Upper lobe of left lung (tissue), 6 donors: ENCODE measurements around the gene RPS6KA2. TPM values are rescaled to one million over a fixed set of nuclear protein-coding genes. Genes with fewer than 3 reads are reported as not detected.
A peak's percentile ranks its signal among the peaks of the same experiment; 100 is the strongest.

ENCODE experiments used
- ATAC-seq, 2 donors: fragments of 200-7000 bp; cut with Tn5 transposase; one replicate each; pipeline ENCODE4 v1.9.1; 2022; ENCODE audit warnings: mild to moderate bottlenecking in 2 of 2, moderate library complexity in 2 of 2; ENCODE audit not compliant: low FRiP score in 2 of 2
- DNase-seq, 2 donors: peaks; one replicate each; pipeline ENCODE4 v3.0.0-alpha.2; 2019 to 2020
- H3K27ac ChIP-seq, 4 donors: fragments of 200-600 bp; sonication (generic); one replicate each; pipeline ENCODE4 v1.5.1; 2016 to 2019
- H3K27me3 ChIP-seq, 4 donors: fragments of 200-600 bp; sonication (generic); one replicate each; pipeline ENCODE4 v1.5.1; 2017 to 2019
- H3K36me3 ChIP-seq, 4 donors: fragments of 200-600 bp; sonication (generic); one replicate each; pipeline ENCODE4 v1.5.1; 2016 to 2019
- H3K4me1 ChIP-seq, 4 donors: fragments of 200-600 bp; sonication (generic); one replicate each; pipeline ENCODE4 v1.5.1; 2018 to 2019
- H3K4me3 ChIP-seq, 4 donors: fragments of 200-600 bp; sonication (generic); one replicate each; pipeline ENCODE4 v1.5.1; 2017 to 2019; ENCODE audit warnings: mild to moderate bottlenecking in 2 of 4, moderate library complexity in 1 of 4
- H3K9me3 ChIP-seq, 4 donors: fragments of 200-600 bp; sonication (generic); one replicate each; pipeline ENCODE4 v1.5.1; 2018 to 2019
- EP300 ChIP-seq, 4 donors: sonication (generic); formaldehyde crosslinking; IDR thresholded peaks; one replicate each; pipeline ENCODE4 v1.5.1; 2017; ENCODE audit warnings: antibody characterized with exemption in 4 of 4, control low read depth in 2 of 4
- POLR2A ChIP-seq, 4 donors: fragments of 450-650 bp; IDR thresholded peaks; one replicate each; pipeline ENCODE4 v1.5.1; 2016 to 2017; ENCODE audit warnings: antibody characterized with exemption in 4 of 4, mild to moderate bottlenecking in 2 of 4
- POLR2AphosphoS5 ChIP-seq, 2 donors: sonication (generic); formaldehyde crosslinking; IDR thresholded peaks; one replicate each; pipeline ENCODE4 v1.5.1; 2017; ENCODE audit warnings: antibody characterized with exemption in 2 of 2
- WGBS, 2 donors: methylation state at CpG; one replicate each; pipeline ENCODE4 v1.1.5; 2017 to 2018; 5-methylcytosine and 5-hydroxymethylcytosine counted together
- total RNA-seq, 6 donors: library from RNA; depleted of rRNA in 4 of 6; stranded (reverse); fragments of >200 nt in 4 of 6; gene quantifications; one replicate each; pipeline versions ENCODE4 v1.1.0 to v1.2.1, GENCODE V29; 2016 to 2021
- TF ChIP-seq, protein P1 (sequence below), 6 experiments: fragments of 450-650 bp in 4 of 6; fragments of 200-600 bp in 2 of 6; sonication (generic) in 2 of 6; IDR thresholded peaks; one replicate each; pipeline ENCODE4 v1.5.1; 2016 to 2019; ENCODE audit warnings: antibody characterized with exemption in 6 of 6
- donor health status: DM: no; HTN: no; CAD: no; lungs with moderate emphysema.
- donor health status: DM: no; HTN: yes; CAD: no; lungs with severe emphysema.

RPS6KA2 gene
- total RNA-seq, 6 donors from 2014 or later: 101 to 233 (median 168) TPM

- H3K27me3 ChIP-seq: no peaks in the 10 kb centered on the region
- peaks cover 21 to 55% (median 39%) of the 10 kb centered on the region in 4 donors for H3K4me1 ChIP-seq
- H3K4me3 ChIP-seq: no peak overlapping the region
- H3K36me3 ChIP-seq: peaks cover 0 to 10% (median 4%) of the 10 kb centered on the region in 4 donors
- H3K27ac ChIP-seq: no peak overlapping the region
- TF ChIP-seq, protein P1, sequence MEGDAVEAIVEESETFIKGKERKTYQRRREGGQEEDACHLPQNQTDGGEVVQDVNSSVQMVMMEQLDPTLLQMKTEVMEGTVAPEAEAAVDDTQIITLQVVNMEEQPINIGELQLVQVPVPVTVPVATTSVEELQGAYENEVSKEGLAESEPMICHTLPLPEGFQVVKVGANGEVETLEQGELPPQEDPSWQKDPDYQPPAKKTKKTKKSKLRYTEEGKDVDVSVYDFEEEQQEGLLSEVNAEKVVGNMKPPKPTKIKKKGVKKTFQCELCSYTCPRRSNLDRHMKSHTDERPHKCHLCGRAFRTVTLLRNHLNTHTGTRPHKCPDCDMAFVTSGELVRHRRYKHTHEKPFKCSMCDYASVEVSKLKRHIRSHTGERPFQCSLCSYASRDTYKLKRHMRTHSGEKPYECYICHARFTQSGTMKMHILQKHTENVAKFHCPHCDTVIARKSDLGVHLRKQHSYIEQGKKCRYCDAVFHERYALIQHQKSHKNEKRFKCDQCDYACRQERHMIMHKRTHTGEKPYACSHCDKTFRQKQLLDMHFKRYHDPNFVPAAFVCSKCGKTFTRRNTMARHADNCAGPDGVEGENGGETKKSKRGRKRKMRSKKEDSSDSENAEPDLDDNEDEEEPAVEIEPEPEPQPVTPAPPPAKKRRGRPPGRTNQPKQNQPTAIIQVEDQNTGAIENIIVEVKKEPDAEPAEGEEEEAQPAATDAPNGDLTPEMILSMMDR (IDR thresholded peaks at IDR 0.05): no peak
- TF ChIP-seq EP300 (IDR thresholded peaks at IDR 0.05) (no peak), POLR2A (IDR thresholded peaks at IDR 0.05) (no peak), POLR2AphosphoS5 (IDR thresholded peaks at IDR 0.05) (no peak)
- DNase-seq (no peak), ATAC-seq (no peak)
- H3K9me3 ChIP-seq: peaks cover 0 to 3% (median 0%) of the 10 kb centered on the region in 4 donors
- WGBS, 2 donors: 82 to 100% methylated on average over 1 of the region's 1 CpG
These were observed 67.4 kb downstream of the RPS6KA2 start for GRCh38 chr6:166559662-166560061.

- H3K27ac ChIP-seq: no peak overlapping the region
- H3K9me3 ChIP-seq: peaks cover 0 to 3% (median 0%) of the 10 kb centered on the region in 4 donors
- peaks cover 0 to 7% (median under 1%) of the 10 kb centered on the region in 4 donors for H3K36me3 ChIP-seq
- peaks cover 25 to 59% (median 42%) of the 10 kb centered on the region in 4 donors for H3K4me1 ChIP-seq
- H3K27me3 ChIP-seq: no peaks in the 10 kb centered on the region
- DNase-seq (no peak), ATAC-seq (no peak)
- TF ChIP-seq EP300 (IDR thresholded peaks at IDR 0.05) (no peak), POLR2AphosphoS5 (IDR thresholded peaks at IDR 0.05) (no peak), POLR2A (IDR thresholded peaks at IDR 0.05) (no peak)
- TF ChIP-seq, protein P1 (IDR thresholded peaks at IDR 0.05): no peak
- WGBS, 2 donors: 90% methylated on average over 5 of the region's 5 CpGs
- H3K4me3 ChIP-seq: no peak overlapping the region
These were observed 67.8 kb downstream of the RPS6KA2 start for GRCh38 chr6:166559211-166559610.

- ATAC-seq: no peak
- H3K27me3 ChIP-seq: no peaks in the 10 kb centered on the region
- peaks cover 26 to 60% (median 43%) of the 10 kb centered on the region in 4 donors for H3K4me1 ChIP-seq
- peak overlapping the region; percentile 40 to 91 (median 83) for H3K27ac ChIP-seq
- H3K4me3 ChIP-seq: no peak overlapping the region
- H3K36me3 ChIP-seq: peaks cover 0 to 5% (median 0%) of the 10 kb centered on the region in 4 donors
- H3K9me3 ChIP-seq: peaks cover 0 to 3% (median 0%) of the 10 kb centered on the region in 4 donors
- no peak for DNase-seq
- TF ChIP-seq POLR2AphosphoS5 (IDR thresholded peaks at IDR 0.05): no peak
- TF ChIP-seq, protein P1 (IDR thresholded peaks at IDR 0.05): no peak
- no peak for TF ChIP-seq POLR2A (IDR thresholded peaks at IDR 0.05)
- TF ChIP-seq EP300 (IDR thresholded peaks at IDR 0.05): no peak
- 91 to 92% methylated on average over 11 of the region's 12 CpGs for WGBS, 2 donors
These were observed 68.7 kb downstream of the RPS6KA2 start for GRCh38 chr6:166558156-166559005.

DNA sequence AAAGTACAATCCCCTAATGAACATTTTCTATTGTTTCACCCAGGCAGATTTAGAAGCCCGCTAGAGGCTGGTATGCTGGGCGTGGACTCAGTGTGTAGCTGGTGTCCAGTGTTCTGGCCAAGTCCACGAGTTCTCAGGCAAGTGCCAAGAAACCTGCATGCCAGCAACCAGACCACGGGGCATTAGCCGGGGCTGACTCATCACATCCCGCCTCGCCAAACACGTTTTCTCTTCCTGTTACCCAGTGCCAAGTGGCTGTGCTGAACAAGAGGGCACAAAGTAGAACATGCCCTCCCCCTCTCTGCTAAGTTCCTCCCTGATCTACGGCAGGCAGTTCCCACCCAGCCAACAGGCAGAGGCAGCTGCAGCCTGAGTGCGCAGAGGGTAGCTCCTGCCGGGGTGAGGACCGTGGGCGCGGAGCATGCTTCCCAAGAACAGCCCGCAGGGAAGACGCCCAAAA, 70.2 kb downstream of the RPS6KA2 start:
- DNase-seq: peak; percentile 75 to 97

More for the DNA sequence above, 70.2 kb downstream of the RPS6KA2 start:
- TF ChIP-seq POLR2A (IDR thresholded peaks at IDR 0.05) (peak in 2 of 4 donors; percentile 14 to 70), POLR2AphosphoS5 (IDR thresholded peaks at IDR 0.05) (peak; percentile 93 to 97), EP300 (IDR thresholded peaks at IDR 0.05) (peak; percentile 14 to 99 (median 70))
- TF ChIP-seq, protein P1 (IDR thresholded peaks at IDR 0.05): no peak
- H3K27me3 ChIP-seq: no peaks in the 10 kb centered on the region
- H3K4me1 ChIP-seq: peaks cover 26 to 51% (median 38%) of the 10 kb centered on the region in 4 donors
- 23 to 37% methylated on average over 9 to 16 of the region's 16 CpGs for WGBS, 2 donors
- peaks cover 0 to 3% (median 0%) of the 10 kb centered on the region in 4 donors for H3K9me3 ChIP-seq
- peak; percentile 87 to 96 for ATAC-seq
- no peak overlapping the region for H3K4me3 ChIP-seq
- H3K36me3 ChIP-seq: no peaks in the 10 kb centered on the region
- peak overlapping the region; percentile 79 to 92 (median 89) for H3K27ac ChIP-seq
